GM18499 (cell line): ENCODE results near the gene KCNQ2.

Experiments
- ATAC-seq: cut with Tn5 transposase; IDR thresholded peaks from one replicate; pipeline ENCODE4 v1.9.1; 2021; ENCODE audit warnings: moderate number of reproducible peaks; ENCODE audit not compliant: insufficient read depth, unreplicated experiment

Gene KCNQ2

GRCh38 chr20:63351326-63351700 is 121.1 kb downstream of the KCNQ2 start:
- no peak for ATAC-seq

GRCh38 chr20:63350597-63351325 is 121.7 kb downstream of the KCNQ2 start:
- no peak for ATAC-seq
